Skin epidermis (tissue), 12 donors: Measurements from ENCODE around the gene OBSCN.
A peak's percentile ranks its signal among the peaks of the same experiment; 100 is the strongest.
"Not testable (repeated sequence)": the region's sequence is repeated elsewhere in the genome, so short reads cannot be mapped to it uniquely, and the experiment has no call there.

Experiments
- H3K27ac ChIP-seq, 21 experiments: fragments of 200-600 bp; sonication (generic) in 11 of 21; one replicate each; pipeline ENCODE4 v1.5.0; 2020; ENCODE audit warnings: mild to moderate bottlenecking in 3 of 21, inconsistent platforms in 2 of 21, moderate library complexity in 2 of 21
- H3K4me3 ChIP-seq, 7 experiments: fragments of 200-600 bp; sonication (generic) in 2 of 7; one replicate each; pipeline ENCODE4 v1.5.0; 2020; ENCODE audit warnings: inconsistent platforms in 2 of 7, mild to moderate bottlenecking in 2 of 7, moderate library complexity in 1 of 7

The OBSCN gene

DNA sequence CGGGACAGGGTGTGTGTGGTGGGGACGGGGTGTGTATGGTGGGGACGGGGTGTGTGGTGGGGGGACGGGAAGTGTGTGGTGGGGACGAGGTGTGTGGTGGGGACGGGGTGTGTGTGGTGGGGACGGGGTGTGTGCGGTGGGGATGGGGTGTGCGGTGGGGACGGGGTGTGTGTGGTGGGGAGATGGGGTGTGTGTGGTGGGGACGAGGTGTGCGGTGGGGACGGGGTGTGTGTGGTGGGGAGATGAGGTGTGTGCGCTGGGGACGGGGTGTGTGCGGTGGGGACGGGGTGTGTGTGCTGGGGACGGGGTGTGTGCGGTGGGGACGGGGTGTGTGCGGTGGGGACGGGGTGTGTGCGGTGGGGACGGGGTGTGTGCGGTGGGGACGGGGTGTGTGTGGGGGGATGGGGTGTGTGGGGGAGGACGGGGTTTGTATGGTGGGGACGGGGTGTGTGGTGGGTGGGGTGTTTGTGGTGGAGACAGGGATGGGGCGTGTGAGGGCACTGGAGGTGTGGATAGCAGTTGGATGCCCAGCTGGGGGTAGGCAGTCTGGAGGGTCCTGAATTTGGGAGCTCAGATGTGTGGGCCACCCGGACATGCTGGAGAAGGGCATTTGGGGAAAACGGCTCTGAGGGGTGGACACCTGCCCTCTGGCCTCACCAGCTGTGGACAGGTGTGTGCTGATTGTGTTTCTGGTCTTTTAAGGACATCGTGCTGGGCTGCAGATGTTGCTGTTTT is 25.4 kb upstream of the OBSCN start:
- no peak overlapping the region for H3K4me3 ChIP-seq
- H3K27ac ChIP-seq, result no peak overlapping the region

DNA sequence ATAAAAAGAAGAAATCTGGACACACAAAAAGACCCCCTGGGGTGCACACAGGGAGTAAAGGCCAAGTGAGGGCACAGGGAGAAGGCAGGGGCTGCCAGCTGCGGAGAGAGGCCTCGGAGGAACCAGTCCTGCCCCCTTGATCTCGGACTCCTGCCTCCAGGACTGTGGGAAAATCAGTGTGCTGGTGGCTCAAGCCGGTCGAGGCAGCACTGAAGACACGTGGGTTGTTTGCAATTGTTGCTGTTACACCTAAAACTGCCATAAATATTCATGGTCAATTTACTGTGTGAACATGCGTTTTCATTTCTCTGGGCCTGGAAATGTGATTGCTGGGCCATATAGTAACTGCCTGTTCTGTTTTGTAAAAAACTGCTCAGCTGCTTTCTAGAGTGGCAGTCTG is 23.7 kb upstream of the OBSCN start:
- Histone ChIP-seq H3K4me3 (no peak overlapping the region), H3K27ac (no peak overlapping the region)

DNA sequence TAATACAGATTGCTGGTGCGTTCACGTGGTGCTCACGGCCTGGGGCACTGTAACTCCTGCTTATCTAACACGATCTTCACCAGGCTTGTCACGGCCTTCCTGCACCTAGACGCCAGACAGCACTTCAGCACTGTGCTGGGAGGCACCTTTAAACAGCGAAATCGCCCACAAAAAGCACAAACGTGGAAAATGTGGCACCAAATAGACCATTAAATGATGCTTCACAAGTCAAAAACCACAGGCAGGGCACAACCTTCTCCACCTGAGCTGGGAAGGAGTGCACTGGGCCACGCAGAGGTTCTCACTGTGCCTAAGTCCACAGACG is 22.2 kb upstream of the OBSCN start:
- peak overlapping the region in 1 of 21 experiments; percentile 29 for H3K27ac ChIP-seq

DNA sequence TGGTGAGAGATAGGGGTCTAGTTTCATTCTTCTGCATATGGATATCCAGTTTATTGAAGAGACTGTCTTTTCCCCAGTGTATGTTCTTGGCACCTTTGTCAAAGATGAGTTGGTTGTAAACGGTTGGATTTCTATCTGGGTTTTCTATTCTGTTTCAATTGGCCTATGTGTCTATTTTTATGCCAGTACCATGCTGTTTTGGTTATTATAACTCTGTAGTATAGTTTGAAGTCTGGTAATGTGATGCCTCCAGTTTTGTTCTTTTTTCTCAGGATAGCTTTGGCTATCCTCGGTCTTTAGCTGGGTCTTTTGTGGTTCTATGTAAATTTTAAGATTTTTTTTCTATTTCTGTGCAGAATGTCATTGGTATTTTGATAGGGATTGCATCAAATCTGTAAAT is 19.6 kb upstream of the OBSCN start:
- H3K27ac ChIP-seq, H3K4me3 ChIP-seq: not testable (repeated sequence)

More for the DNA sequence above, 22.2 kb upstream of the OBSCN start:
- no peak overlapping the region for H3K4me3 ChIP-seq

DNA sequence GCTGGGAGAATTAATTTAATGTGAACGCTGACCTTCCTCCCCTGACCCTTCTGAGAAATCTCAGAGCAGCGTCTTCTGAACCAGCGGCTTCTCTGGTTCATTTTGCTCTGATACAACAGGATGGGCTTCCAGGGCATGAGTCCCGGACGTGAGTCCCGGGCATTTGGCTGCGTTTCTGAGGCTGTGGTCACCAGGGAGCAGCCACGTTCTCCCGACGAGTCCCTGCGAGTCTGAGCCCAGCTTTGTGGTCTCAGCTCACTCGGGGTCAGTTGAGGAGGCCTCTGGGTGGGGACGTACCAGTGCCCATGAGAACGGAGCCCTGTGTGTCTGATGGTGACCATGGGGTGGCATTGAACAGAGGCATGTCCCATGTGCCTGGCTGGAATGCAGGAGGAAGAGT is 17.7 kb upstream of the OBSCN start:
- Histone ChIP-seq H3K27ac (no peak overlapping the region), H3K4me3 (no peak overlapping the region)

DNA sequence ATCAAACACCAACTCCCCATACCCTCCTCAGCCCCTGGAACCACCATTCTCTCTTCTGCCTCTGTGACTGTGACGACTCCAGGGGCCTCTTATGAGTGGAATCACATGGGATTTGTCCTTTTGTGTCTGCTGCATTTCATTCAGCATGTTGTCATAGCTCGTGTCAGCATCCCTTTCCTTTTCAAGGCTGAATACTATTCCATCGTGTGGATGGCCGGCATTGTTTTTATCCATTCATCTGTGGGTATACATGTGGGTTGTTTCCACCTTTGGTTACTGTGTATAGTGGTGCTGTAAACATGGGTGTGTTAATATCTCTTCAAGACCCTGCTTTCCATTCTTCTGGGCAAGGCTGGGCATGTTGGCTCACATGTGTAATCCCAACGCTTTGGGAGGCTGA is 17.1 kb upstream of the OBSCN start:
- H3K27ac ChIP-seq, result no peak overlapping the region

DNA sequence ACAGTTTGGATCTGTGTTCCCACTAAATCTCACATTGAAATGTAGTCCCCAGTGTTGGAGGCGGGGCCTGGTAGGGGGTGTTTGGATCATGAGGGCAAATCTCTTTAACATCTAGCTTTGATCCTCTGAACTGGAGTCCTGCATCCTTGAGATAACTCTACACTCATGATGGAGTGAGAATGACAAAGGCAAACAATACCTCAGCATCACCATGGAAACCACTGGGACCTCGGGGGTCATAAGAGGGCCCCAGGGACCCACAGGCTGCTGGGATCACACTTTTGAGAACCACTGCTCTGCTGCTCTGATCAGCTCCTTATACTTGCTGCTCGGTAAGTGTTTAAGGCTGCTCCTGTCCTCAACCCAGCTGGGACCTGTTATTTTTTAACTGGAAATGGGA is 13.4 kb upstream of the OBSCN start:
- Histone ChIP-seq H3K27ac (no peak overlapping the region), H3K4me3 (no peak overlapping the region)

More for the DNA sequence above, 17.1 kb upstream of the OBSCN start:
- H3K4me3 ChIP-seq, result no peak overlapping the region

DNA sequence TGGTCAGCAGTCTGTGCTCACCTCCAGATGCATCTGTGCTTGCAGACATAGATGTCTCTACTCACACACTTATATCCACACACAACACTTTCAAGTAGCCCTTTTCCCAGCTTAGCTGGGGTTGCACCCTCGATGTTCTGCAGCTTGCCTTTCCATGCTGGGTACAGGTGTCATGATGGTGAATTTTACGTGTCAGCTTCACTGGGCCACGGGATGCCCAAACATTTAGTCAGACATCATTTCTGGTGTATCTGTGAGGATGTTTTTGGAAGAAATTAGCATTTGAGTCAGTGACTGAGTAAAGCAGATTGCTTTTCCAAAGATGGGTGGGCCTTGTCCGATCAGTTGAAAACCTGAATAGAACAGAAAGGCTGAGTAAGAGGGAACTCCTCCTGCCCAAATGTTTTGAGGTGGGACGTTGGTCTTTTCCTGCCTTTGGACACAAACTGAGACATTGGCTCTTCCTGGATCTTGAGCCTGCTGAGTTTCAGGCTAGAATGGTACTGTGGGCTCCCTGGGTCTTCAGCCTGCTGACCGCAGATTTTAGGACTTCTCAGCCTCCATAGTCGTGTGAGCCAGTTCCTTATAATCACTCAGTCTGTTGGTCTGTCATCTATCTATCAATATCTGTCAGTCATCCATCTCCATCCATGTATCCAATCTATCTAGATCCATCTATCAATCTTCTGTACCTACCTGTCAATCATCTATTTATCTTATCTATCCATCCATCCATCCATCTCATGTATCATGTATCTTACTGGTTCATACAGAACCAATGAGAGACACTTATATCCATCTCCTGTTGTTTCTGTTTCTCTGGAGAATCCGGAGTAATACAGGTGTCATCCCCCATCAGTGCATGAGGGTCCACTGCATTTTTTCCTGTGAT is 12.7 kb upstream of the OBSCN start:
- Histone ChIP-seq H3K27ac (no peak overlapping the region), H3K4me3 (no peak overlapping the region)

DNA sequence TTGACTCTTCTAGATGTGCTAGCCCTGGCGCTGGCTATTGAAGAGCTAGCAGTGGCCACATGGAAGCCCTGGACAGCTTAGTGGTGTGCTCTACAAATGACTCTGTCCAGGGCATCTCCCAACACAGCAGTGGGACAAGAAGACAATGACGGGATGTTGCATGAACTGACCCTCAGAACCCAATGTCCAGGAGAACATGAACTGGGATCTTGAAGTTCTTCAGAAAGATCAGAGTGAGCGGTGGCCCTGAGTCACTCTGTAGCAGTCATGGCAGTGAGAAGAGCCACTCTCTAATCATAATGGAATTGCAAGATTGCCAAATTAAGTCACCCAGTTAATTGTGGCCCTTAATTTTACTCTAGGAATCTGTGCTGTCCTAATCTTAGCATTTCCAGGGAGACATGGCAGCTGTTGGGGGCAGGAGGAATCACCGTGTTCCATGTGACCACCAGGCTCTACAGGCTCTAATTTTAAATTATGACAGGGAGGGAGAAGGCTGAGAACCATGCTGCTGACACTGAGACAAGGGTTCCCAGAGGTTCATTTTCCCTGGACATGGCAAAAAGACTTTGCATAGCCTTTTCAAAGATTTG is 10.2 kb upstream of the OBSCN start:
- Histone ChIP-seq H3K4me3 (no peak overlapping the region), H3K27ac (no peak overlapping the region)

DNA sequence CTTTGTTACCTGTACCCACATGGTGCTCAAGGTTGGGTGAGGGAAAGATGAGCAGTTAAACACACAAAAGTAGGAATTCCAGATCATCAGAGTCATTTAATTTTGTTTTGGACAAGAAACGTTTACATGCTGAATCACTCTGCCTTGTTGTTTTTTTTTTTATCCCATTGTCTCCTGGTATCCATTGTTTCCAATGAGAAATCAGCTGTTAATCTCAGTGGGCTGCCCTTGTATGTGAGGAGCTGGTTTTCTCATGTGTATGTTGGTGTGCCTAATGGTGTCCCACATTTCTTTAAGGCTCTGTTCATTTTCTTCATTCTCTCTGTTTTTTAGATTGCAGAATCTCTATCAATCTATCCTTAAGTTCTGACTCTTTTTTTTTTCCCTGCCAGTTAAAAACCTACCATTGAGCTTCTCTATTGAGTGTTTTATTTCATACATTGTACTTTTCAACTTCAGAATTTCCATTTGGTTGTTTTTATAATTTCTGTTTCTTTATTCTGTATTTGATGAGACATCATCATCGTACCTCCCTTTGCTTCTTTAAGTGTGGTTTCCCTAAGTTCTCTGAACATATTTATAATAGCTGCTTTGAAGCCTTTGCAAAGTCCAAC is 8.8 kb upstream of the OBSCN start:
- Histone ChIP-seq H3K4me3 (no peak overlapping the region), H3K27ac (no peak overlapping the region)

DNA sequence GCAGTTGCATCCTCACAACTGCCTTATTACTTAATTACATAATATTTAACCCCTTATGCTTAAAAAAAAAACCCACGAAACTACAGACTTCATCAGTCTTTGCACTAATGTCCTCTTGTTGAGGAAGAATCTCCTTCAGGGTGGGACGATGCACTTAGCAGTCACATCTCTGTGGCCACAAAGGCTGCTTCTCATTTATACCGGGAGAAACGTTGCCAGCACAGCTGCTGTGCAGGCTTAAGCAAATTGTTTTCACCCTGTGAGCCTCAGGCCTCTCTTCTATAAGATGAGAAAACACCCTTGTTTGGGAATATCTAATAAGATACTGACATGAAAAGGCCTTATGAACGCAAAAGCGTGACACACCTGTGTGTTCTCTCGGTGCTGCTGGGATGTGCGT is 2.9 kb upstream of the OBSCN start:
- H3K27ac ChIP-seq, result no peak overlapping the region

DNA sequence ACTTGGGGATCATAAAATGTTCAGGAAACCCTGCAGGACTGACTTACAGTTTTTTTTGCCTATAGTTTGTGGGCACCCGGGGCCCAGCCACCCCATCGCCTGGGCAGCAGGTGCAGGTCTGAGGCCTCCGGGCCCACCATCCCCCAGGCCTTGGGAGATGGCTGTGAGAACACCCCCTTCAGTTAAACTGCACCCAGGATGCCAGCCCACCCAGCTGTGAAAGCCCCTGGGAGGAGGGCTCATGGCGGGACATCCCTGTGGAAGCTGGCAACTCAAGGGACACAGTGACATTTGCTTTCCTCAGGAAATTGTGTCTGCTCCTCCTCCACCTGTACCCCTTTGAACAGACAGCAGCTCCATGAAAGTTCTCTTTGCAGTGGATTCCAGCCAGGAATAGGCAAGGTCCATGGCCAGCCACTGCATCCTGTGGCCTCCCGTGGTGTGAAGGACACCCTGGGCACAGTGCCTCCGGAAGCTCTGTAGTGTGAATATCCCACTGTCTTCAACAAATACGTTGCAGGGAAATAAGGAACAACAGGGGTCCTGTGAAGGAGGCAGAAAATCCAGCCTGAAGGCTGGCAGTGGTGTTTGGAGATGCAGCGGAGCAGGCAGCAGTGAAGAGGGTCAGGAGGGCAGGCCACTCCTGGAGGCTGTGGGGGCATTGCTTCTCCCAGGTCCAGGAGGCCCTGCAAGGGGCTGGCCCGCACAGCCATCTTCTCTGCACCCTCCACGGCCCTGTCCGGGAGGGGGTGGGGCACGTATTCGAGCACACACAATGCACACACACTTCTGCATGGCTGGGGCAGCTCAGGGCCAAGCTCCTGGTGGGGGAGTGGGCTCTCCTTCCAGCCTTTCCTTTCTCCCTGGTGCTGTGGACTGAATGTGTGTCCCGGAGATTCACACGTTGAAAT is 2.1 kb upstream of the OBSCN start:
- Histone ChIP-seq H3K4me3 (no peak overlapping the region), H3K27ac (no peak overlapping the region)

More for the DNA sequence above, 2.9 kb upstream of the OBSCN start:
- no peak overlapping the region for H3K4me3 ChIP-seq

DNA sequence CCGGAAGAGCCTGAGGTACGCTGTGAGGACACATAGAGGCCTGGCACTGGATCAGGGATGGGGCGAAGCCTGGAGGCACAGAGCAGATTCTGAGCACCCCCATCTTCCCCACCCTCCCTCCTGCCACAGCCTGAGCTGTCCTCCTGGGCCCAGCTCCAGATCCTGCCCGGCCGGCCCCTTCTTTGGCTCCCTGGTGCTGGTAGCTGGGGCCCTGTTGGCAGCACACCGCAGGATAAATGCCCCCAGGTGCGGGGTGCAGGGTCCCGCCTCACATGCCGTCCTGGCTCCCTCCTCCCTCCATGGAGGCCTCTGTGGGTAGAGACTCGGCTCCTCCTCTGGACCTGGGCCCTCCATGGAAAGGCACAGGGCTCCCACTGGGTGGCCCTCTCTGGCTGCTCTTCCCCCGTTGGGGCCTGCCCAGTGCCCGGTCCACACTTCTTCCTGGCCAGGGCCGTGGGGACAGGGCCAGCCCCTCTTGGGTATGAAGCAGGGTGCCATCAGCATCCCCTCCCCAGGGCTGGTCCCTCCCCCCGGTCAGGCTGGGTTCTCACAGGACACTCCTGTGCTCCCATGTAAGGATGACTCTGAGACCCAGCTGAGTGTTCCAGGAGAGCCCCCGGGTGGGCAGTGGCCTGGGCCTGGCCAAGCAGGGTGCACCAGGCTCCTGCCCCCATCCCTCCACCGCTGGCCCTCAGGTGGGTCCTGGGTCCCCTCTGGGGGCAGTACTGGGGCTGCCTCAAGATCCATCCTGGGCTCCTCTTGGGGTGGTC is 1.1 kb upstream of the OBSCN start:
- Histone ChIP-seq H3K27ac (no peak overlapping the region), H3K4me3 (no peak overlapping the region)

DNA sequence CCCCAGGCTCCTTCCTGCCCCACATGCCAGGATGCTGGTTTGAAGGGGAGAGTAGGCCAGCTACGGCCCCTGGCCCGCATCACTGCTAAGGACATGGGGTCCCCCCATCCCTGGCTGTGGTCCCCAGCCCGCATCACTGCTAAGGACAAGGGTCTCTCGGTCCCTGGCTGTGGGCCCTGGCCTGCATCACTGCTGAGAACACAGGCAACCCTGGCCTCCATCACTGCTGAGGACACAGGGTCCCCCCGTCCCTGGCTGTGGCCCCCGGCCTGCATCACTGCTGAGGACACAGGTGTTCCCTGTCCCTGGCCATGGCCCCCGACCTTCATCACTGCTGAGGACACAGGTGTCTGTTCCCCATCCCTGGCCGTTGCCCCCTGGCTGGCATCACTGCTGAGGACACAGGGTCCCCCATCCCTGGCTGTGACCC is 448 bp upstream of the OBSCN start:
- H3K4me3 ChIP-seq, result no peak overlapping the region
- H3K27ac ChIP-seq, result no peak overlapping the region

DNA sequence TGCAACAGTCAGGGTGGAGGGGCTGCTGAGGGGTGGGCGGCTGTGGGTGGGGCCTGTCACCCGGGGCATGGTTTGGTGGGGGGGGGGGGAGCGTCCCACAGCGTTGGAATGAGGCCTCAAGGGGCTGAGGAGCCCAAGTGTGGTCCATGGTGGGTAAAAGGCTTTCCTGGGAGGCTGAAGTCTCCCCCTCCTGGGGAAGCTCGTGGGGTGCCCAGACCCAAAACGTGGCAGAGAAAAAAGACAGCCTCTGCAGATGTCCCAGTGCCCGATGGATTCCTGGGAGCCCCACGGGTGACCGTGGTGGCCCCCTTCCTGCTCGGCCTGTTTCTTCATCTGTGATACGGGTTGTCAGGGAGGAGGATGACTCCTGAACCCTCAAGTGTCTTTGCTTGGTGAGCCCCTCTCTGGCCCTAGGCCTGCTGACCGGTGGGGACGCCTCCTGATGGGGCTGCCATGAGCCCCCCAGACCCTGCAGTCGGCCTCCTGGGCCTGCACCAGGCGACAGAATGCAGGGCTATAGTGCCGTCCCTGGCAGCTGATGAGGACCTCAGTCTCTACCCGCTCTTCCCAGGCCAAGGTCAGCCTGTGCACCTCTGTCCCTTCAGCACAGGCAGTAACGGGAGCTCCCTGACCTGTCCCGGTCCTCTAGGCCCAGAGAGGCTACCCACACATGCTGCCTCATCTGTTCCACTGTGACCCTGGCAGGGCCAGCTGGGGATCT is 1.1 kb downstream of the OBSCN start:
- H3K4me3 ChIP-seq, result no peak overlapping the region
- H3K27ac ChIP-seq, result no peak overlapping the region

DNA sequence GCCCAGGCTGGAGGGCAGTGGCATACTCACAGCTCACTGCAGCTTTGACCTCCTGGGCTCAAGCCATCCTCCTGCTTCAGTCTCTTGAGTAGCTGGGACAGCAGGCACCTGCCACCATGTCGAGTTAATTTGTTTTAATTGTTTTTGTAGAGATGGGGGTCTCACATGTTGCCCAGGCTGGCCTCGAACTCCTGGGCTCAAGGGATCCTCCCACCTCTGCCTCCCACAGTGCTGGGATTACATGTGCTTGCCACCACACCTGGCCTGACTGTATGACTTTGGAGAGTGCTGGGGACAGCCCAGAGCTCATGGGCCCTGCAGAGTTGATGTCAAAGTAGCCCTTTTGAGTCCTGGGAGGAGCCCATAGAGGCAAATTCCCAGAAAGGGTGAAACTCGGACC is 1.8 kb downstream of the OBSCN start:
- Histone ChIP-seq H3K27ac (no peak overlapping the region), H3K4me3 (no peak overlapping the region)

DNA sequence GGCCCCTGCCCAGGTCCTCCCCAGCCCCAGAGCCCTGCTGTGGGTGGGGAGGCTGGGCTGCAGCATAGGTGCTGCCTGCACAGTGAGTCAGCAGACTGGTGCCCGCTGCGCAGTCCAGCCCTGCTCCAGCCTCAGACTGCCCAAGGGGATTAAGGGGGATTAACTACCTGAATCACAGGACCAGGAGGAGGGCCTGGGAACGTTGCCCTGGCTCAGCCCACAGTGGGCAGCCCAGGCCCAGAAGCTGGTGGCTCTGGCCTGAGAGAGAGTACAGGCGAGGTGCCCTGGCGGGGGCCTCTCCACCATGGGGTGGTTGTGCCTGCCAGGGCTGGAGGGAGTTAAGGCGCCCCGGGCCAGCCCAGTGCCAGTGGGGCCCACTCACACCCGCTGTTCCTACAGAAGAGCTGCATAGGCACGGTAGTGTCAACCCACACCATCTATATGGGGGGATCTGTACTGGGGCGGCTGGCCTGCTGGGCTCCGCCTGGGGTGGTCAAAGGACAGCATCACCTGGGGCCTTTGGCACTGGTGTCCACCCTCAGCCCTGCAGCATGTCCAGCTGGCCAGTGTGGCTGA is 2.3 kb downstream of the OBSCN start:
- Histone ChIP-seq H3K27ac (no peak overlapping the region), H3K4me3 (no peak overlapping the region)
